Karpas-422 (cell line): Measurements from ENCODE around the gene ADCY5. TPM values are rescaled to one million over a fixed set of nuclear protein-coding genes. Genes with fewer than 3 reads are reported as not detected.
"Not testable (repeated sequence)": the region's sequence is repeated elsewhere in the genome, so short reads cannot be mapped to it uniquely, and the experiment has no call there.

Experiments
- DNase-seq: peaks from one replicate; pipeline ENCODE4 v3.0.0-alpha.2; 2015
- H2AFZ ChIP-seq: fragments of 200-600 bp; sonication (generic); 2 replicates; pipeline ENCODE4 v1.6.1; 2014; ENCODE audit warnings: antibody characterized with exemption, low read length, mixed read lengths
- H3K27ac ChIP-seq: fragments of 200-600 bp; sonication (generic); 2 replicates; pipeline ENCODE4 v1.5.1; 2014; ENCODE audit warnings: mild to moderate bottlenecking, low read length, moderate library complexity
- H3K27me3 ChIP-seq: fragments of 200-600 bp; sonication (generic); 2 replicates; pipeline ENCODE4 v1.6.1; 2014; ENCODE audit warnings: low read length, mixed read lengths
- H3K36me3 ChIP-seq: fragments of 200-600 bp; sonication (generic); 2 replicates; pipeline ENCODE4 v1.6.1; 2014; ENCODE audit warnings: low read length, mixed read lengths; ENCODE audit not compliant: insufficient read depth
- H3K4me1 ChIP-seq: fragments of 200-600 bp; sonication (generic); 2 replicates; pipeline ENCODE4 v1.6.1; 2014; ENCODE audit warnings: mild to moderate bottlenecking, low read length, mixed read lengths
- H3K4me2 ChIP-seq: fragments of 200-600 bp; sonication (generic); 2 replicates; pipeline ENCODE4 v1.6.1; 2014; ENCODE audit warnings: low read length, low read depth, mild to moderate bottlenecking; ENCODE audit not compliant: poor library complexity, severe bottlenecking
- H3K4me3 ChIP-seq: fragments of 200-600 bp; sonication (generic); 2 replicates; pipeline ENCODE4 v1.5.1; 2014; ENCODE audit warnings: mild to moderate bottlenecking, antibody characterized with exemption, low read length, mixed read lengths
- H3K79me2 ChIP-seq: fragments of 200-600 bp; sonication (generic); 2 replicates; pipeline ENCODE4 v1.6.1; 2014; ENCODE audit warnings: mild to moderate bottlenecking, low read length, mixed read lengths
- H3K9ac ChIP-seq: fragments of 200-600 bp; sonication (generic); 2 replicates; pipeline ENCODE4 v1.6.0; 2014; ENCODE audit warnings: low read length
- H3K9me2 ChIP-seq: fragments of 200-600 bp; sonication (generic), shearing (Covaris generic); replicated peaks from 2 replicates; pipeline ENCODE4 v1.6.0; 2014; ENCODE audit warnings: mild to moderate bottlenecking, low read length, moderate library complexity; ENCODE audit not compliant: insufficient read depth
- H3K9me3 ChIP-seq: fragments of 300-700, 200-600 bp; sonication (generic); 2 replicates; pipeline ENCODE4 v1.6.1; 2014; ENCODE audit warnings: low read length, mixed read lengths
- H4K20me1 ChIP-seq: fragments of 200-600 bp; sonication (generic); 2 replicates; pipeline ENCODE4 v1.6.1; 2014; ENCODE audit warnings: mild to moderate bottlenecking, antibody characterized with exemption, low read length, low read depth; ENCODE audit not compliant: insufficient read depth
- total RNA-seq: library from RNA; depleted of rRNA; stranded (reverse); fragments of >200 nt; shearing (Covaris generic); gene quantifications from 2 replicates; pipeline ENCODE4 v1.2.3, GENCODE V29; 2014; ENCODE audit warnings: low replicate concordance; rRNA removed

ADCY5 gene
- total RNA-seq: 0.14 TPM in 1 of 2 replicates, not detected in the other

DNA sequence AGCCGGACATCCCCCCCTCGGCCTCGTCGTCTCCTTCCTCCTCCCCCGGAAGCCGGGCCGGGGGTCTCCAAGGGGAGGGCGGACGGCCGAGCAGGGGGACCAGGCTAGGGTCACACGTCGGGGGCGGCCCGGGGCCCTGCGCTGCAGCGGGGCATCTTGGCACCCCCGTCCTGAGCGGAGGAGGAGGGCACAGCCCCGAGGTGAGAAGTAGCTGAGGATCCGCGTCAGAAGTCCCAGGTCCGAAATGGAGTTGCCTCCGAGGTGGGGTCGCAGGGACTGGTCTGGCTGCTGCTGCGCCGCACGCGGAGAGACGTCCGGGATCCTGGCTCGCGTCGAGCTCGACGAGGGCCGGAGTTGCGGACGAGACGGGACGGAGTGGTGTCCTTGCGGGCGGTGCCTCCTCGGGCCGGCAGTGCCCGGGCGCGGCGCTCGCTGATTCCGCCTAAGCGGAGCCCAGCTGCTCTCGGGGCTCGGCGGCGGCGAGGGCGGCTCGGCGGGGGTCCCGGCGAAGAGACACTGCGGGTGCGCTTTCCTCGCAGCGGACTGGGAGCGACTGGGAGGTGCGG lies at the start of gene ADCY5:
Gene ADCY5 (minus strand): TSS at position 555 of the 566 bp plus-strand sequence. CDS start 545 bp downstream, at position 10.
- H3K27ac ChIP-seq: no peak within 1 kb of the TSS
- no peak within 1 kb of the TSS for H3K4me3 ChIP-seq
- H3K4me2 ChIP-seq: no peak within 1 kb of the TSS
- H3K9me2 ChIP-seq: no peaks in the 10 kb centered on the region
- H3K79me2 ChIP-seq: no peaks in the 10 kb centered on the region
- no peaks in the 10 kb centered on the region for H3K9me3 ChIP-seq
- no peak for DNase-seq
- H3K27me3 ChIP-seq: no peaks in the 10 kb centered on the region
- no peaks in the 10 kb centered on the region for H3K4me1 ChIP-seq
- no peaks in the 10 kb centered on the region for H3K36me3 ChIP-seq
- H3K9ac ChIP-seq: no peak within 1 kb of the TSS
- no peaks in the 10 kb centered on the region for H4K20me1 ChIP-seq
- H2AFZ ChIP-seq: no peak within 1 kb of the TSS

GRCh38 chr3:123493912-123494311 lies 45.0 kb upstream of the ADCY5 start:
- H3K79me2 ChIP-seq: no peaks in the 10 kb centered on the region
- H3K4me3 ChIP-seq: no peak overlapping the region
- H3K9ac ChIP-seq: no peak overlapping the region
- H3K27me3 ChIP-seq: no peaks in the 10 kb centered on the region
- DNase-seq: no peak
- H4K20me1 ChIP-seq: no peaks in the 10 kb centered on the region
- no peaks in the 10 kb centered on the region for H3K4me1 ChIP-seq
- no peak overlapping the region for H2AFZ ChIP-seq
- H3K9me2 ChIP-seq: no peaks in the 10 kb centered on the region
- H3K27ac ChIP-seq: no peak overlapping the region
- no peaks in the 10 kb centered on the region for H3K9me3 ChIP-seq
- H3K36me3 ChIP-seq: peaks cover 12% of the 10 kb centered on the region; the same call in 1 of the 2 replicates
- H3K4me2 ChIP-seq: no peak overlapping the region

GRCh38 chr3:123491966-123492587 lies 43.2 kb upstream of the ADCY5 start:
- no peaks in the 10 kb centered on the region for H3K27me3 ChIP-seq
- no peak overlapping the region for H2AFZ ChIP-seq
- no peak overlapping the region for H3K4me3 ChIP-seq
- H3K9me2 ChIP-seq: no peaks in the 10 kb centered on the region
- no peaks in the 10 kb centered on the region for H4K20me1 ChIP-seq
- H3K4me1 ChIP-seq: no peaks in the 10 kb centered on the region
- H3K9me3 ChIP-seq: no peaks in the 10 kb centered on the region
- no peak overlapping the region for H3K9ac ChIP-seq
- no peak for DNase-seq
- no peaks in the 10 kb centered on the region for H3K79me2 ChIP-seq
- peaks cover 8% of the 10 kb centered on the region; the same call in 1 of the 2 replicates for H3K36me3 ChIP-seq
- no peak overlapping the region for H3K4me2 ChIP-seq
- H3K27ac ChIP-seq: no peak overlapping the region

DNA sequence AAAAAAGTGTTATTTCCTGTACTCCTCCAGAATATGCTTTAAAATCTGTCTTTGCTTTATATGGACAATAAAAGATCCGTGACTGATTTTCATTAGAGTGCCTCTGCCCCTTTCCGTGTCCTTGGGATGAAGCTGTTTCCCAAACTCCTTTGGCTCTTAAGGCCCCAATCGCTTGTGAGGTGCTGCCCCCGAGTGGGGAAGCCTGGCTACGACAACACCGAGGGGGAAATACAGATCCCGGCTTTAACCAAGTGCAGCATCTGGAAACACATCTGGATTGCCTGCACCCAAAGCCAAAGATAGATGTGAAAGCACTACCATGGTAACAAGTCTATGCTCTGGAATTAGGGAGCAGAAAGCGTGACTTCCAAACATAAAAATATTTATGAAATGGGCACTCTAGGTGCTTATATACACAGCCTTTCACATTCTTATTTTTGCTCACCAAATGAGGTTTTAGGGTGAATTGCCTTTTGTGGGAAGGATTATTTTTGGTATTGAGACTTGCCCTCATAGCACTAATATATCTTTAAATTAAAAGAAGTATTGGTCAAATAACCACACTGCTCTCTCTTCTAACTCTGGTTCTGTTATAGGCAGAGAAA lies 40.6 kb upstream of the ADCY5 start:
- no peak overlapping the region for H3K27ac ChIP-seq
- DNase-seq: peak; percentile 70
- no peaks in the 10 kb centered on the region for H3K27me3 ChIP-seq
- H3K9me3 ChIP-seq: no peaks in the 10 kb centered on the region
- H3K79me2 ChIP-seq: no peaks in the 10 kb centered on the region
- no peak overlapping the region for H3K4me3 ChIP-seq
- no peaks in the 10 kb centered on the region for H4K20me1 ChIP-seq
- no peak overlapping the region for H2AFZ ChIP-seq
- H3K4me1 ChIP-seq: no peaks in the 10 kb centered on the region
- H3K36me3 ChIP-seq: peaks cover 4% of the 10 kb centered on the region; the same call in 1 of the 2 replicates
- H3K9me2 ChIP-seq: no peaks in the 10 kb centered on the region
- H3K9ac ChIP-seq: no peak overlapping the region
- no peak overlapping the region for H3K4me2 ChIP-seq

DNA sequence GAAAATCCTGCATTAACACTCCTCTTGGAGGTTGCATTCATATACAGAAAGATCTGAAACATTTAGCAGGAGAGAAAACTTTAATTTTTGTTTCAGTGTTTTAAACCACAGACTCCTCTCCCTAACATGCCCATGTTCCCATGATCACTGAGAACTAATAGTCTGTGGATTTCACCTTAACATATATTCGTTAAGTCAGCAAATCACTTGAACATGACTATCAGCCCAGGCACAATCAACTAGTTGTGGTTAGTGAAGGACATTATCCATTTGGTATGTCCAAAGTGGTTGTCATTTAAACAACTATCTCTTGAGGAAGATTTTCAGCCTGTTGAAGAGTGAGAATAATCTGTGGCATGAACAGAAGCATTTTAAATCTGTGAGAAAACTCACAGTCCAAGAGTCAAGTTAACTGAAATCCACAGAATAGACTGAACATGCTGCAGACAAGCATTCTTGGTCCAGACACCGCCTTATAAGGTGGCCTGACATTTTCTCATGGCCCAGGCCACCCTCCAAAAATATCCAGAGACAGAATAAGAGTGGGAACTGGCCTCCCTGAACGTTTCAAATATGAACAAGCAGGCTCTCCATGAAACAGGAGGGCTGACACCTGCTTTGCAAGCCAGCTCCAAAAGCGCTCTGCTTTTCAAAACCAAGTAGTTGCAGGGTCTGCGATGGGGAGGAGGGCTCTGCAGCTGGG lies 39.9 kb upstream of the ADCY5 start:
- Histone ChIP-seq H4K20me1 (no peaks in the 10 kb centered on the region), H3K36me3 (no peaks in the 10 kb centered on the region), H3K9me2 (no peaks in the 10 kb centered on the region), H3K79me2 (no peaks in the 10 kb centered on the region), H3K4me3 (no peak overlapping the region), H2AFZ (no peak overlapping the region), H3K27me3 (no peaks in the 10 kb centered on the region), H3K27ac (no peak overlapping the region), H3K9me3 (no peaks in the 10 kb centered on the region), H3K4me1 (no peaks in the 10 kb centered on the region), H3K4me2 (no peak overlapping the region), H3K9ac (no peak overlapping the region)
- no peak for DNase-seq

DNA sequence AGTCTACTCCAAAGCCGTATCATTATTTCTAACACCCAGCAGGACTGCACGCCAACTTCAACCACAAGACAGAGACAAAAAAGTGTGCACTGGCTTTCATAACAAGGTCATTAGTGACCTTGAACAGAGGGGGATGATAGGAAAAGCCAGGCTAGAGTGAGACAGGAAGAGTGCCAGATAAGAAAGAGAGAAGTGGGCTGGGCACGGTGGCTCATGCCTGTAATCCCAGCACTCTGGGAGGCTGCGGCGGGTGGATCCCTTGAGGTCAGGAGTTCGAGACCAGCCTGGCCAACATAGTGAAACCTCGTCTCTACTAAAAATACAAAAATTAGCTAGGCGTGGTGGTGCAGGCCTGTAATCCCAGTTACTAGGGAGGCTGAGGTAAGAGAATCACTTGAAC lies 38.2 kb upstream of the ADCY5 start:
- not testable (repeated sequence) for H3K9me2 ChIP-seq, H2AFZ ChIP-seq, H3K9me3 ChIP-seq, H3K79me2 ChIP-seq, DNase-seq, H3K27ac ChIP-seq, H3K4me2 ChIP-seq, H3K9ac ChIP-seq, H3K4me1 ChIP-seq, H3K27me3 ChIP-seq, H3K36me3 ChIP-seq, H3K4me3 ChIP-seq, H4K20me1 ChIP-seq

DNA sequence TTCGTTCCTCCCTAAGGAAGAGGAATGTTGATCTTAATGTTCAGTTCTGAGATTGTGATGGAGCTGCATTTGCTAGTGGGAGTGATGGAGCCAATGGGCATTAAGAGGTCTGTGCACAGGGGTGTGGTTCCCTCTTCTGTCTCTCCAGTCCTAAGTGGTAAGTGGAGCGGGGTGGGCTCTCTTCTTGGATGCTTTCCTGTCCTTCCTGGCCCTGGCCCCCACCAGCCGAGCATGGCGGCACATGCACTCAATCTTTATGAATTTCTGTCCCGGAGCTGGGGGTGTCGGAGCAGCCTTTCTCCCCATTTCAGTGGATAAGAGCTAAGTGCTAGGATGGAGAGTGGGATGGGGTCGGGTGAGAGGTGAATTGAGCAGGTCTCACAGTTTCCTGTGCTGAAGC lies 37.6 kb upstream of the ADCY5 start:
- Histone ChIP-seq H2AFZ (no peak overlapping the region), H3K9me3 (no peaks in the 10 kb centered on the region), H3K27me3 (no peaks in the 10 kb centered on the region), H3K4me3 (no peak overlapping the region), H3K79me2 (no peaks in the 10 kb centered on the region), H3K36me3 (no peaks in the 10 kb centered on the region), H3K4me1 (peaks cover 4% of the 10 kb centered on the region), H3K4me2 (no peak overlapping the region), H3K27ac (no peak overlapping the region), H4K20me1 (no peaks in the 10 kb centered on the region), H3K9ac (no peak overlapping the region), H3K9me2 (no peaks in the 10 kb centered on the region)
- no peak for DNase-seq

DNA sequence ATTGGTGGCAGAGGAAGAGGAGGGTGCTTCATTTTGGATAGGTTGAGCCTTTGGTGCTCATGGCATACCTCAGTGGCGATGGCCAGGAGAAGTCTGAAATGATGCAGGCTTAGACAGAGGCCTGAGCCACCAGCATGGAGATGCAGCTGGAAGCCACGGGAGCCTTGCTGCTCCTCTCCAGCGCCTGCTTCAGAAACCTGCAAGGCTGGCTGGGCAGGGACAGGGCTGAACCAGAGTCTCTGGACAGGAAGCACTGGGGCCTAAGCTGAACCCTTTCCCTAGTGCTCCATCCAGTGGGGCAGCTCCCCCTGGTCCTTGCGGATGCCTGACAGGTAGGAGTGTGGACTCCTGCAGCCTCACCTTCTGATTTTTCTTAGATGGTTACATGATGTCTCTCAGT lies 36.7 kb upstream of the ADCY5 start:
- Histone ChIP-seq H3K9me2 (no peaks in the 10 kb centered on the region), H3K27ac (no peak overlapping the region), H3K27me3 (no peaks in the 10 kb centered on the region), H3K4me1 (peaks cover 13% of the 10 kb centered on the region), H3K4me2 (no peak overlapping the region), H3K9me3 (no peaks in the 10 kb centered on the region), H2AFZ (no peak overlapping the region), H3K4me3 (no peak overlapping the region), H4K20me1 (no peaks in the 10 kb centered on the region), H3K9ac (no peak overlapping the region), H3K36me3 (no peaks in the 10 kb centered on the region), H3K79me2 (no peaks in the 10 kb centered on the region)
- DNase-seq: no peak
